H9 (cell line): ENCODE measurements around the gene FLT1. TPM values are rescaled to one million over a fixed set of nuclear protein-coding genes. Genes with fewer than 3 reads are reported as not detected.
A peak's percentile ranks its signal among the peaks of the same experiment; 100 is the strongest.

Experiments
- DNase-seq: peaks from one replicate; pipeline ENCODE4 v3.0.0-alpha.2; 2017
- H2AFZ ChIP-seq: one replicate; pipeline ENCODE4 v1.6.1; 2013; ENCODE audit warnings: mild to moderate bottlenecking, low read length, control low read depth, moderate library complexity
- H2AK5ac ChIP-seq: 2 replicates; pipeline ENCODE4 v1.6.1; 2013; ENCODE audit warnings: low read length, control low read depth, mixed read lengths; ENCODE audit not compliant: insufficient read length
- H2BK120ac ChIP-seq: one replicate; pipeline ENCODE4 v1.6.1; 2013; ENCODE audit warnings: low read depth, mild to moderate bottlenecking, low read length, control low read depth, inconsistent platforms; ENCODE audit not compliant: poor library complexity, severe bottlenecking
- H2BK12ac ChIP-seq: 2 replicates; pipeline ENCODE4 v1.6.1; 2013; ENCODE audit warnings: low read length, control low read depth, mixed read lengths, low read depth; ENCODE audit not compliant: insufficient read length
- H2BK15ac ChIP-seq: 2 replicates; pipeline ENCODE4 v1.6.1; 2013; ENCODE audit warnings: low read depth, low read length, control low read depth
- H2BK20ac ChIP-seq: one replicate; pipeline ENCODE4 v1.6.1; 2013; ENCODE audit warnings: low read depth, mild to moderate bottlenecking, low read length, control low read depth, inconsistent platforms; ENCODE audit not compliant: poor library complexity, severe bottlenecking
- H2BK5ac ChIP-seq: 2 replicates; pipeline ENCODE4 v1.6.1; 2013; ENCODE audit warnings: low read length, control low read depth, mixed read lengths; ENCODE audit not compliant: insufficient read length
- H3K14ac ChIP-seq: 2 replicates; pipeline ENCODE4 v1.6.1; 2013; ENCODE audit warnings: low read length, control low read depth; ENCODE audit not compliant: insufficient read depth
- H3K18ac ChIP-seq: 2 replicates; pipeline ENCODE4 v1.6.1; 2013; ENCODE audit warnings: low read depth, mild to moderate bottlenecking, mixed read lengths, low read length, control low read depth; ENCODE audit not compliant: insufficient read length
- H3K23ac ChIP-seq: 2 replicates; pipeline ENCODE4 v1.6.1; 2013; ENCODE audit warnings: low read length, control low read depth, mixed read lengths, low read depth; ENCODE audit not compliant: insufficient read length
- H3K23me2 ChIP-seq: 2 replicates; pipeline ENCODE4 v1.6.1; 2013; ENCODE audit warnings: low read depth, mild to moderate bottlenecking, mixed read lengths, low read length, control low read depth; ENCODE audit not compliant: insufficient read length, poor library complexity, severe bottlenecking
- H3K27ac ChIP-seq: 2 replicates; pipeline ENCODE4 v1.5.1; 2013; ENCODE audit warnings: low read length, control low read depth, mixed read lengths, low read depth; ENCODE audit not compliant: insufficient read length
- H3K27me3 ChIP-seq: 2 replicates; pipeline ENCODE4 v1.6.1; 2013; ENCODE audit warnings: low read length, control low read depth, inconsistent platforms; ENCODE audit not compliant: insufficient read depth
- H3K4ac ChIP-seq: 2 replicates; pipeline ENCODE4 v1.6.1; 2013; ENCODE audit warnings: low read depth, mild to moderate bottlenecking, control low read depth, inconsistent platforms, low read length, moderate library complexity
- H3K4me1 ChIP-seq: 2 replicates; pipeline ENCODE4 v1.6.1; 2013; ENCODE audit warnings: low read length, control low read depth, inconsistent platforms; ENCODE audit not compliant: insufficient read depth
- H3K4me2 ChIP-seq: 2 replicates; pipeline ENCODE4 v1.6.1; 2013; ENCODE audit warnings: low read length, control low read depth, mixed read lengths; ENCODE audit not compliant: insufficient read length, insufficient read depth
- H3K56ac ChIP-seq: 2 replicates; pipeline ENCODE4 v1.6.1; 2013; ENCODE audit warnings: low read depth, mild to moderate bottlenecking, mixed read lengths, low read length, control low read depth; ENCODE audit not compliant: insufficient read length
- H3K79me1 ChIP-seq: 2 replicates; pipeline ENCODE4 v1.6.1; 2013; ENCODE audit warnings: low read depth, mild to moderate bottlenecking, moderate library complexity, low read length, control low read depth, inconsistent platforms; ENCODE audit not compliant: insufficient read depth, poor library complexity, severe bottlenecking
- H3K79me2 ChIP-seq: 2 replicates; pipeline ENCODE4 v1.6.1; 2013; ENCODE audit warnings: low read length, control low read depth, inconsistent platforms; ENCODE audit not compliant: insufficient read depth
- H3K9ac ChIP-seq: 2 replicates; pipeline ENCODE4 v1.6.1; 2013; ENCODE audit warnings: low read length, control low read depth, mixed read lengths; ENCODE audit not compliant: insufficient read length; ENCODE audit errors: extremely low read depth
- H3K9me3 ChIP-seq: one replicate; pipeline ENCODE4 v1.6.1; 2013; ENCODE audit warnings: low read depth, low read length, inconsistent platforms; ENCODE audit not compliant: control insufficient read depth
- H3T11ph ChIP-seq: one replicate; pipeline ENCODE4 v1.6.1; 2013; ENCODE audit warnings: mild to moderate bottlenecking, low read length, control low read depth, inconsistent platforms
- H4K20me1 ChIP-seq: one replicate; pipeline ENCODE4 v1.6.1; 2013; ENCODE audit not compliant: control insufficient read depth, insufficient read length, insufficient read depth
- H4K5ac ChIP-seq: 2 replicates; pipeline ENCODE4 v1.6.1; 2013; ENCODE audit warnings: low read depth, mild to moderate bottlenecking, mixed read lengths, low read length, control low read depth; ENCODE audit not compliant: insufficient read length
- H4K8ac ChIP-seq: replicated peaks from 2 replicates; pipeline ENCODE4 v1.6.1; 2013; ENCODE audit warnings: low read length, control low read depth, mixed read lengths, low read depth; ENCODE audit not compliant: insufficient read length
- H4K91ac ChIP-seq: 2 replicates; pipeline ENCODE4 v1.6.1; 2013; ENCODE audit warnings: low read depth, mild to moderate bottlenecking, moderate library complexity, mixed read lengths, low read length, control low read depth; ENCODE audit not compliant: insufficient read length
- H3K27ac Mint-ChIP-seq, 3 experiments: 2 replicates in 2 of 3; 3 replicates in 1 of 3; pipeline ENCODE4 v1.8.0; 2020 to 2021; ENCODE audit warnings: mixed read lengths in 3 of 3, mild to moderate bottlenecking in 1 of 3, moderate library complexity in 1 of 3
- H3K27me3 Mint-ChIP-seq: 2 replicates; pipeline ENCODE4 v1.8.0; 2021; ENCODE audit warnings: low read depth, mild to moderate bottlenecking, moderate library complexity, mixed read lengths
- H3K36me3 Mint-ChIP-seq, 3 experiments: 2 replicates in 2 of 3; 3 replicates in 1 of 3; pipeline ENCODE4 v1.8.0; 2020 to 2021; ENCODE audit warnings: low read depth in 3 of 3, mixed read lengths in 3 of 3; ENCODE audit not compliant: insufficient read depth in 1 of 3
- H3K4me1 Mint-ChIP-seq, 2 experiments: 2 replicates each; pipeline ENCODE4 v1.8.0; 2020; ENCODE audit warnings: mixed read lengths in 2 of 2
- H3K4me3 Mint-ChIP-seq, 2 experiments: 2 replicates in 1 of 2; 3 replicates in 1 of 2; pipeline ENCODE4 v1.8.0; 2020 to 2021; ENCODE audit warnings: mild to moderate bottlenecking in 2 of 2, mixed read lengths in 2 of 2, moderate library complexity in 1 of 2
- H3K9me3 Mint-ChIP-seq, 2 experiments: 2 replicates in 1 of 2; 3 replicates in 1 of 2; pipeline ENCODE4 v1.8.0; 2020; ENCODE audit warnings: mild to moderate bottlenecking in 2 of 2, mixed read lengths in 2 of 2, moderate library complexity in 1 of 2
- CTCF ChIP-seq: fragments of 200-600 bp; sonication (generic); conservative IDR thresholded peaks from 3 replicates; pipeline ENCODE4 v1.8.0; 2021; ENCODE audit warnings: antibody characterized with exemption, mild to moderate bottlenecking
- WGBS: extraction: QIAGEN DNeasy Blood & Tissue Kit; methylation state at CpG from one replicate; pipeline ENCODE4 v1.1.7; 2013; ENCODE audit warnings: missing lambda C conversion rate, low lambda C conversion rate, mixed read lengths; ENCODE audit not compliant: insufficient read length; ENCODE audit errors: extremely low coverage; 5-methylcytosine and 5-hydroxymethylcytosine counted together
- total RNA-seq: library from RNA; stranded (reverse); gene quantifications from 2 replicates; pipeline ENCODE4 v1.2.1, GENCODE V29; 2021

Gene FLT1
- total RNA-seq, 1 experiment from 2014 or later: 84.1 TPM

GRCh38 chr13:28503182-28503967 lies 8.4 kb upstream of the FLT1 start:
- Mint-ChIP-seq H3K36me3 (no peaks in the 10 kb centered on the region; a peak in 3 of 7 replicates), H3K27me3 (peaks cover 5% of the 10 kb centered on the region), H3K27ac (peak overlapping the region in 2 of 3 experiments; percentile 9 to 14; a peak in 2 of 7 replicates), H3K4me1 (peaks cover 16 to 25% of the 10 kb centered on the region in 2 experiments), H3K4me3 (no peak overlapping the region), H3K9me3 (peaks cover 0 to 3% of the 10 kb centered on the region in 2 experiments; a peak in 1 of 5 replicates)
- Histone ChIP-seq H2BK15ac (no peak overlapping the region), H3K18ac (no peak overlapping the region), H2BK20ac (no peak overlapping the region), H3K9me3 (no peaks in the 10 kb centered on the region), H3K23ac (no peak overlapping the region), H2BK5ac (no peak overlapping the region), H3K79me2 (peaks cover 2% of the 10 kb centered on the region; the same call in 1 of the 2 replicates), H3K4me2 (no peak overlapping the region), H4K8ac (no peak overlapping the region), H3K4me1 (peaks cover 5% of the 10 kb centered on the region; the same call in 1 of the 2 replicates), H3K27ac (no peak overlapping the region), H3T11ph (no peak overlapping the region), H2AK5ac (no peak overlapping the region), H2BK120ac (no peak overlapping the region), H3K23me2 (no peaks in the 10 kb centered on the region), H3K56ac (no peak overlapping the region), H4K5ac (no peak overlapping the region), H3K14ac (no peak overlapping the region), H4K91ac (no peak overlapping the region), H3K9ac (no peak overlapping the region), H3K4ac (no peak overlapping the region), H2BK12ac (no peak overlapping the region), H3K79me1 (no peaks in the 10 kb centered on the region), H2AFZ (no peak overlapping the region), H3K27me3 (no peaks in the 10 kb centered on the region), H4K20me1 (no peaks in the 10 kb centered on the region)
- no peak for DNase-seq
- TF ChIP-seq CTCF: no peak
- no CpG with 5 or more reads among the region's 6 CpGs for WGBS
